T-helper 1 cell treated with Interleukin-12 subunit alpha and Interleukin-12 subunit beta and Interleukin-4 antibody, amounts not matched to agents 30 ng/mL and 1 ng/mL, for 36 hours (primary cell): ENCODE measurements around the gene RBBP8NL. TPM values are rescaled to one million over a fixed set of nuclear protein-coding genes. Genes with fewer than 3 reads are reported as not detected.

ENCODE experiments used
- intact Hi-C: fragments of 100-400 bp; cut with micrococcal nuclease; formaldehyde crosslinking; loops from one replicate; pipeline ENCODE4 v1.15.1; 2024
- total RNA-seq: library from RNA; stranded (reverse); gene quantifications from 2 replicates; pipeline ENCODE4 v1.2.3, GENCODE V29; 2022

The RBBP8NL gene
- total RNA-seq, 1 donor from 2014 or later = not detected

DNA sequence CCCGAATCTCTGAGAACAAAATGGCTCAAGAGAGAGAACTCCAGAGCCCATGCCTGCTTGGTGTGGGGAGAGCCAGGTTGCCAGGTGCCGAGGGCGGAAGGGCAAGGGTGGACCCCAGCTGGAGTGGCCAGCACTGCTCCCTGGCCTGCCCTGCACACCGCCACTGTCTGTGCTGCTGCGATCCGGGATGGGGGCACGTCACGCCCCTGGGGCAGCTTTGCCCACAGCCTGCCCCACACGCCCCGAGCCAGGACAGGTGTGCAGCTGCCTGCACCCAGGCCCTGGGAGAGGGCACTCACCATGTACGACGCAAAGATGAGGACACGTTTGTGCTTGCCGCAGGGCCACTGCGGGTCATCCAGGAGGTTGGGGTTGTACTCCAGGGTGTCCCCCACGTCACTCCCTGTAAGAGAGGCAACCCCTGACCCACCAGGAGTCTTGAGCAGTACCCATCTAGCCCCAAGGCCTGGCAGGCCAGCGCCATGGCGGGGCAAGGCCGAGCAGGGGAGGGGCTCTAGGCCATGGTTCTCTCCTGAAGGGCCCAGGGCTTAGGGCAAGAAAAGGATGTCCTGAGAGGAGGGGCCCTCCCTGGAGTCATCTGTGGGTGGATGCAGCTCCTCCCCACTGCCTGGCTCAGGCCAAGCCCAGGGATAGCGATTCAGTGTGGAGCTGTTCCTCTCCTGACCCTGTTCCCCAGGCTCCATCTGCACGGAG lies 34.6 kb downstream of the RBBP8NL start:
- intact Hi-C loops = no loop called here

GRCh38 chr20:62392077-62392418 lies 35.3 kb downstream of the RBBP8NL start:
- intact Hi-C loops = no loop called here

DNA sequence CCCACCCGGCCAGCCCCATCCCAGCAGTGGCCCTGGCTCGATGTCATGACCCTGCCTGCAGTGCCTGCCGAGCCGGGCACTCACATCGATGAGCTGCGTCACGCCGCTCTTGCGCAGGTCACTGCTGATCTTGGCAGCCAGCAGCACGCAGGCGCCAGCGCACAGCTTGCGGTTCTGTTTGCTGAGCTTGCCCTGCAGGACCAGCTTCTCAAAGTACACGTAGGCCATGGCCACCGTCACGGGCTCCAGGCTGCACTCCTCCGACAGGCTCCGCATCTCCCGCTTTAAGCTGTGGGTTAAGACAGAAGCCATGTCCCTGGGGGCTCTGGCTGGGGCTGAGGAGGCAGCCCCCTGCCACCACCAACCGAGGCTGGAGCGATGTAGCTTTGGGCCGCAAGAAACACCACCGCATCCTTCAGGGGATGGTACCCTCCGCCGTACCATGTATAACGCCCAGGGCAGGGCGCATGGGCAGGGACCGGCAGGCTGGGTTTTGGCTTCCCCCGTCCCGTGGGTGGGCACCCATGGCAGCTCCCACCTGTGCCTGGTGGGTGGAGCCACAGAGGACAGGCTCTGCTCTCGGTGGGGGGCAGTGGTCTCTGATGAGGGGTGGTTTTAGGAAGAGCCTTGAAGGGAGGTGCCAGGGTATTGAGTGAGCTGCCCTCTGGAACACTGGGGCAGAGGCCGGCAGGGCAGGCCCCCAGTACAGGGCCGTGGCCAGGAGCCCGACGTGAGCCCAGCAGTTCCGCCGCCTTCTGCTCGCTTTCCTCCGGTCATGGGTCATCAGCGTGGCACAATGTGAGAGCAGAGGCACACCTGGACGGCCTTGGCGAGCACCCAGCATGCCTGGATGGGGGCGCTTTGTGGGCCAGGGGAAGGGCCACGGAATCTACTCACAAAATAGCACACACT lies 35.9 kb downstream of the RBBP8NL start:
- intact Hi-C loops = no loop called here

- intact Hi-C loops = no loop called here
These were observed 36.8 kb downstream of the RBBP8NL start for GRCh38 chr20:62390317-62391164.

DNA sequence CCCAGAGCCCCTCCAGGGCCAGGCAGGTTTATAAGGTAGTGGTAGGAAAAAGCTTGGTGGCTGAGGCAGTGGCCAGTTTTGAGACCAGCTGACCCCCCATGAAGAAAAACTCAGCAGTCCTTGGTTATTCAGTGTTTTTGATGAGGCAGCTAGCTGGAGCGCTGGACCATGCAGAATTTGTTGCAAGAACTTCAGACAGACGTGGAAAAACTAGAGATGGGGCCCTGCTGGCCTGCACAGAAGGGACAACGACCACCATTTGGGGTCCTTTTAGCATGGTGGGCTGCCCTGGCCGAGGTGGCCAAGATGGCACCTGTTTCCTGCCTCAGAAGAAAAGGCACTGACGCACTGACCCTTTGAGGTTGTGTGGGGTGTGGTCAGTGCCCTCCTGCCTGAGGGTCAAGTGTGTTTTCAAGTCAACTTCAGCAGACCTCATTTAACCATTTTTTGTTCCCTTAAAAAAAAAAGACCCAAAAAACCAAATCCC lies 37.7 kb downstream of the RBBP8NL start:
- intact Hi-C loops = loop anchor here (5.0 kb wide), 4 partner anchors 228 to 1688 kb away; partner anchors contain the start of genes DIDO1, PSMA7, RGS19 and SS18L1

DNA sequence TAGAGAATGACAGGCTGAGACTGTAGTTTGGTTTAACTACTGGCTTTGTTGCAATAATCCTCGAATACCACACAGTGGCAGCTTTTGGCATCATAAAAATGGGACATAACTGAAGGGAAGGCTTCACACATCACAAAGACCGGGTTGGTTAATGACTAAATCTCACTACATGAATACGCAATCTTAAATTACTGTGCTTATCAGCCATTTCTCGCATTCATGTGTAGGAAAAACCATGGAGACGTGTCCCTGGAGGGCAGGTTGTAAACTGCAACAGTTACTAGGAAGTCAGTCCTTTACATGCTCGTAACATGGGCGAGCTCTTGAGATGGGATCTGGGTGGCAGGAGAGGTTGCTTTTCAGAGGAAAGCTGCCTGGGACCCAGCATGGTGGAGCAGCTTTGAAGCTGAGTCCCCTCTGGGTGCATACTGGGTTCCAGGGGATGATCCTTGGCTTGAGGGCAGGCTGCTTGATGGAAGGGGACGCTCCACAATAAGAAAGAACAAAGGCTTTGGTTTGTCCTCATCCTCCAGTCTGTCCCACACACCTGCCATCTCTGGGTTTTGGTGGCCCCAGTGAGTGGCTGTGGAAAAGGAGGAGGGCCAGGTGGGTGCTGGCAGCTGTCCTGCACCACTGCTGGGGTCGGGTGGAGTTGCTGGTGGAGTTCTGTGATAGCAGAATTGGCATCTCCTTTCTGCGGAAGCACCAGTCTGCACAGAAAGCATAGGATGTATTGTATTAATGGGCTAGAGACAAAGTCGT lies 38.3 kb downstream of the RBBP8NL start:
- intact Hi-C loops = loop anchor here (5.0 kb wide), 4 partner anchors 228 to 1688 kb away; partner anchors contain the start of genes DIDO1, PSMA7, RGS19 and SS18L1

- intact Hi-C loops = loop anchor here (1.0 to 5.0 kb wide), 9 partner anchors 19 to 1689 kb away; partner anchors contain the start of genes ADRM1, CABLES2, DIDO1 and MTG2
These were observed 39.3 kb downstream of the RBBP8NL start for GRCh38 chr20:62387933-62388635.

- intact Hi-C loops = loop anchor here (1.0 to 5.0 kb wide), 9 partner anchors 20 to 1690 kb away; partner anchors contain the start of genes ADRM1, CABLES2, DIDO1 and MTG2
These were observed 40.0 kb downstream of the RBBP8NL start for GRCh38 chr20:62387219-62387913.

DNA sequence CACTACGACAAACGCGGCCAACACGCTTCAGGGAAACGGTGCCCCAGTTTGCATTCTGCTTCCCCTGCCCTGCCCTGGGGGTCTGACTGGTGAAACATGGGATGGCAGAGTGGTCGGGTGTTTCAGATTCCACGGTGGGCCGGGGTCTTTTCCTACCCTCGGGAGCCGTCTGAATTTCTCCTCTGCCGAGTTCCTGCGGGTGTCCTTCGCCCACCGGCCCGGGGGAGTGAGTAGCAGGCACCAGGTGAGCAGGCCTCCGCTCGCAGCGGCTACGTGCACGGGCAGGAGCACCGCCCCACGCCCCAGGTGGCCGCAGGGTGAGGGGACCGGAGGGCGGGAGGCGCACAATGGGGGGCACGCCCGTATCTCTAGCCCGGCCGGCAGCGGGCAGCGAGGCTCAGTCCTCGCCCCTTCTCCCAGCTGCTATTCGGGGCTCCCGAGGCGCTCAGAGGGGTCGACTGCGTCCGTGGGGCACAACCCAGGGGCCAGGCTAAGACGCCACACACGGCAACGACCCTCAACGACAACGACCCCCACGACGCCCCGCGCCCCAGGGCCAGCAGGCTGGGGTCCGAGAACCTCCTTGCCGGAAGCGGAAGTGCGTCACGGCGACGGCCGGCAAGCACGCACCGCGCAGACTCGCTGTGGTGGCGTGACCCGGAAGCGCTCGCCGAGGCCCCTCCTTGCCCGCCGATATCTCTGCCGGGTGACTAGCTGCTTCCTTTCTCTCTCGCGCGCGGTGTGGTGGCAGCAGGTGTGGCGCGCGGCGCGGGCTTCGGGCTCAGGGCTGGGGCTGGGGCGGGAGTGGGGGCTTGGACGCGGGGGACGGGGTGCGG lies 40.7 kb downstream of the RBBP8NL start, which contains the start of gene RPS21:
Gene RPS21, plus strand, starts transcription at position 721 of the 836 bp plus-strand sequence. CDS start 236 bp downstream, outside the sequence.
- intact Hi-C loops = loop anchor here (1.0 to 5.0 kb wide), 10 partner anchors 21 to 1691 kb away; partner anchors contain the start of genes ADRM1, CABLES2, DIDO1 and MTG2

DNA sequence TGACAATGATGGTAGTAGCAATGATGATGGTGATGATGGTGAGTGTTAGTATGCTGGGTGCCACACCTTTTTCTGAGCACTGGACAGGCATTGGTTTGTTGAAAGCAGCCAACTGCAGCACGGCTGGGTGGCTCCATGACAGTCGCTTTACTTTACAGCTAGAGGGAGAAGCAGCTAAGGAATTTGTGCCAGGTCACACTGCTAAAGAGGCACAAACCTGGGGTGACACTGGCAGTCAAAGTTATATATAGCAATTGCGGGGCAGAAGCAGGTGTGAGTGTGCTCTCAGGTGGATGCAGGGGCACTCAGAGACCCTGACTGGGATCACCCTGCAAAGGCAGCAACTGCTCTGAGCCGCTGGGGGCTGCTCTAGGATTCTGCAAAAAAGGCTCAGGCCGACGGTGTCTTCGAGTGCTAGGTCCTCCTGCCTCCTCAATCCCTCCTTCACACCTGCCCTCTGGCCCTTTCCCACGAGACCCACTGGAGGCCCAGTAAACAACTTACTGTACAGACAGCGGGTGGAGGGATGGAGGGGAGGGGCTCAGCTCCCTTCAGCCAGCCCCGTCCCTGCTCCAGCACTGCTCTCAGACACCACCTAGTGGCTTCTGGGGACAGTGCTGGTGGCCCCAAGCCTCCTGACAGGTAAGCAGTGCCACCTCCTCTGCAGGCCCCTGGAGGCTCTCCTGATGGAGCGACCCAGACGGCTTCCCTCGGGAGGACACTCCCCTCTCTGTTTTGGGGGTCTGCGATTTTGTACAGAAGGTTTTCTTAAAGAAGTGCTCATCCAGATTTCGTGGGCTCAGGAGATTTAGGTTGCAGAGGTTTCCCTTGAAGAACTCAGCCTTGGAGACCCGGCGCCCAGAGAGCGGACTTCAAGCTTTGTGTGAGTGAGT lies 44.8 kb downstream of the RBBP8NL start:
- intact Hi-C loops = loop anchor here (1.0 to 2.0 kb wide), 5 partner anchors 80 to 372 kb away; partner anchors contain the start of genes ADRM1 and OSBPL2

- intact Hi-C loops = loop anchor here (1.0 to 2.0 kb wide), 5 partner anchors 80 to 372 kb away; partner anchors contain the start of genes ADRM1 and OSBPL2
These were observed 45.5 kb downstream of the RBBP8NL start for GRCh38 chr20:62381842-62382241.

DNA sequence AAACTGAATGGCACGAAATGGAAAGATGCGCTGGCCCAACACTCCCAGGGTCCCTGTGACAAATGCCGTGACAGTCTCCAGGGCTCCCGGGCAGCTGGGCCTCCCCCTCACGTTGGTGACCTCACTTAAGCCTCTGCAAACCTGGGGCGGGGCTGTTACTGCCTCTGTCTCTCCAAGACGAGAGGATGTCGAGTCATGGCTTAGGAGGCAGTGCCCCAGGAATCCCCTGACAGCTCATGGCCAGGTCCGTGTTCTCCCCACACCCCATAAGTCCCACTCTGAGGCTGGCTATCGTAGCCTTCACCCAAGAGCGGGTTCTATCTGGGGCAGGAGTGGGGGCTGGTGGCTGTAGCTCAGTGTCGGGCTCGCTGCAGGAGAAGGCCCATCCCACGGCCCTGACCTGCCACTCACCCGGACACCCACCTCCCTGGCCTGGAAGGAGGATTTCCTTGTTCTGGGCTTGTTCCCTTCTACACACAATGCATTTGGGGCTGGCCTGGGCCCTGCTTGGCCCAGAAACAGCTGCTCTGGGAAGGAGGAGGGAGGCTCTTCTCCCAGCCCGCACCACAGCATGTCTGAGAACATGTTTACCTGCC lies 46.0 kb downstream of the RBBP8NL start:
- intact Hi-C loops = no loop called here

- intact Hi-C loops = no loop called here
These were observed 49.1 kb downstream of the RBBP8NL start for GRCh38 chr20:62378215-62378614.

GRCh38 chr20:62377615-62378178 lies 49.6 kb downstream of the RBBP8NL start:
- intact Hi-C loops = no loop called here

GRCh38 chr20:62377064-62377461 lies 50.3 kb downstream of the RBBP8NL start:
- intact Hi-C loops = no loop called here
